Measurements from ENCODE around the gene CTAGE15. TPM values are rescaled to one million over a fixed set of nuclear protein-coding genes. Genes with fewer than 3 reads are reported as not detected.
"Not testable (repeated sequence)": the region's sequence is repeated elsewhere in the genome, so short reads cannot be mapped to it uniquely, and the experiment has no call there.

CTAGE15 gene
- total and polyA plus RNA-seq, 10 of the 15 experiments (the other 5 are each of a cell fraction or from before 2014, with no cell fraction given) = 0.05 to 0.80 (median 0.45) TPM; not detected in 1

- H3K4me2 ChIP-seq (ENCODE audit: control insufficient read depth, insufficient read depth); H3K9ac ChIP-seq (ENCODE audit: control insufficient read depth, insufficient read depth, low read length); CTCF ChIA-PET; FAIRE-seq; H3K9me3 ChIP-seq (replicated peaks; ENCODE audit: control insufficient read depth, insufficient read depth, low read length); H3K4me1 ChIP-seq (ENCODE audit: control insufficient read depth, insufficient read depth, low read length); H3K27ac ChIP-seq (ENCODE audit: control insufficient read depth, insufficient read depth); intact Hi-C loops (cut with micrococcal nuclease; ENCODE audit: unreplicated experiment); BruUV-seq (replicated peaks); H3K4me3 ChIP-seq; H3K27me3 ChIP-seq (replicated peaks in 1 of 2; ENCODE audit: control insufficient read depth in 2 of 2, insufficient read depth in 2 of 2, low read length in 1 of 2); H4K20me1 ChIP-seq (ENCODE audit: control insufficient read depth, insufficient read depth); H2AFZ ChIP-seq (ENCODE audit: control insufficient read depth, low read depth, low read length); SMC1A ChIA-PET (ENCODE audit: uncharacterized antibody, unreplicated experiment); DNase-seq (ENCODE audit: low read depth, low spot score); RAD21 ChIA-PET (ENCODE audit: unreplicated experiment); H3K79me2 ChIP-seq (ENCODE audit: control insufficient read depth, insufficient read depth, low read length); POLR2A ChIA-PET; H3K36me3 ChIP-seq (ENCODE audit: control insufficient read depth in 2 of 2, insufficient read depth in 2 of 2, low read length in 1 of 2); in situ Hi-C loops (cut with MboI): not testable (repeated sequence)
- peak; percentile 58 for ATAC-seq
- no CpG with 5 or more reads among the region's 16 CpGs for WGBS (ENCODE audit: insufficient coverage, insufficient replicate concordance, low lambda C conversion rate, missing lambda C conversion rate)
These were observed 49.6 kb downstream of the CTAGE15 start for GRCh38 chr7:143621175-143621574.

DNA sequence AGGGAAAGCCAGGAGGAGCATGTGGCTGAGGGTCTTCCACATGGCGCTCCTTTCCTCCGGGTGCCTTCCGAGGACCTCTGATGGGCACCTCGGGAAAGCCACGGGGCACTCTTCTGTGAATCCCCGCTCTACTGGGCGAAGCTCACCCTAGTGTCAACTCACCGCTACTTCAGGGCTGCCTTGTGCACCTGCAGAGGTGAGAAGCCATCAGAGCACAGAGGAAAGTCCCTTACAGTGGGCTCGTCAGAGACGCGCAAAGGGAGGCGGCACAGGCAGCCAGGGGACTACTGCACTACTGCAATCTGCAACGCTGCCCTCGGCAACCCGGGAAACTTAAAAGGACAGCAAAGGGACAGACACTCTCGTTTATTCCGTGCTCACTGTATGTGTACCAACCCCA is 50.5 kb downstream of the CTAGE15 start:
- DNase-seq (ENCODE audit: low read depth, low spot score); H3K9me3 ChIP-seq (replicated peaks; ENCODE audit: control insufficient read depth, insufficient read depth, low read length); H3K9ac ChIP-seq (ENCODE audit: control insufficient read depth, insufficient read depth, low read length); H3K36me3 ChIP-seq (ENCODE audit: control insufficient read depth in 2 of 2, insufficient read depth in 2 of 2, low read length in 1 of 2); POLR2A ChIA-PET; H3K4me1 ChIP-seq (ENCODE audit: control insufficient read depth, insufficient read depth, low read length); intact Hi-C loops (cut with micrococcal nuclease; ENCODE audit: unreplicated experiment); H3K4me2 ChIP-seq (ENCODE audit: control insufficient read depth, insufficient read depth); CTCF ChIA-PET; H3K4me3 ChIP-seq; RAD21 ChIA-PET (ENCODE audit: unreplicated experiment); in situ Hi-C loops (cut with MboI); H2AFZ ChIP-seq (ENCODE audit: control insufficient read depth, low read depth, low read length); SMC1A ChIA-PET (ENCODE audit: uncharacterized antibody, unreplicated experiment); FAIRE-seq; H3K27ac ChIP-seq (ENCODE audit: control insufficient read depth, insufficient read depth); H3K79me2 ChIP-seq (ENCODE audit: control insufficient read depth, insufficient read depth, low read length); H3K27me3 ChIP-seq (replicated peaks in 1 of 2; ENCODE audit: control insufficient read depth in 2 of 2, insufficient read depth in 2 of 2, low read length in 1 of 2); H4K20me1 ChIP-seq (ENCODE audit: control insufficient read depth, insufficient read depth); BruUV-seq (replicated peaks): not testable (repeated sequence)
- WGBS (ENCODE audit: insufficient coverage, insufficient replicate concordance, low lambda C conversion rate, missing lambda C conversion rate) = no CpG with 5 or more reads among the region's 17 CpGs
- peak; percentile 51 for ATAC-seq

Small RNA genes lying within 50 kb of the gene (small RNA-seq; reads per million reads assigned to genes)
- gene AC073264.2 (not detected), gene RNU6-162P (not detected)

Other genes with a start within 250 kb of the CTAGE15 start
- not detected in 2 replicates for gene FAM131B, start 209.1 kb upstream of the CTAGE15 start, total RNA-seq (2014; rRNA removed)
- not detected in 2 replicates for gene FAM131B, start 209.1 kb upstream of the CTAGE15 start, total RNA-seq (2014; rRNA removed; fragmentation: Illumina TruSeq; extraction: Trizol)
- gene FAM131B, start 209.1 kb upstream of the CTAGE15 start, total RNA-seq (2021) = 0.05 and 0.13 TPM in 2 replicates
- 0.03 TPM in 1 of 2 replicates, not detected in the other for gene FAM131B, start 209.1 kb upstream of the CTAGE15 start, polyA plus RNA-seq (2011; rRNA removed)
- not detected in 2 replicates for gene FAM131B, start 209.1 kb upstream of the CTAGE15 start, polyA plus RNA-seq (2014; fragmentation: Illumina TruSeq; extraction: Trizol)
- gene FAM131B, start 209.1 kb upstream of the CTAGE15 start, polyA plus RNA-seq (2014; fragmentation: Nextera tagmentation; extraction: Ambion mirVana) = not detected
- not detected in 2 replicates for gene FAM131B, start 209.1 kb upstream of the CTAGE15 start, polyA plus RNA-seq (2014; rRNA removed)
- not detected for gene FAM131B, start 209.1 kb upstream of the CTAGE15 start, polyA plus RNA-seq (2016; fragmentation: Nextera tagmentation; extraction: Ambion mirVana)
- gene ZYX, start 190.5 kb upstream of the CTAGE15 start, total RNA-seq (2014; rRNA removed) = 16.5 and 23.2 TPM in 2 replicates
- 11.8 and 16.6 TPM in 2 replicates for gene ZYX, start 190.5 kb upstream of the CTAGE15 start, total RNA-seq (2014; rRNA removed; fragmentation: Illumina TruSeq; extraction: Trizol)
- 90.5 and 100 TPM in 2 replicates for gene ZYX, start 190.5 kb upstream of the CTAGE15 start, total RNA-seq (2021)
- gene ZYX, start 190.5 kb upstream of the CTAGE15 start, polyA plus RNA-seq (2011; rRNA removed) = 2.4 and 4.5 TPM in 2 replicates
- gene ZYX, start 190.5 kb upstream of the CTAGE15 start, polyA plus RNA-seq (2014; fragmentation: Illumina TruSeq; extraction: Trizol) = 28.2 and 44.0 TPM in 2 replicates
- 1 to 10 TPM; 2.1 to 4.0 TPM for gene ZYX, start 190.5 kb upstream of the CTAGE15 start, polyA plus RNA-seq (2014; fragmentation: Nextera tagmentation; extraction: Ambion mirVana)
- gene ZYX, start 190.5 kb upstream of the CTAGE15 start, polyA plus RNA-seq (2014; rRNA removed) = 32.0 and 47.3 TPM in 2 replicates
- gene ZYX, start 190.5 kb upstream of the CTAGE15 start, polyA plus RNA-seq (2016; fragmentation: Nextera tagmentation; extraction: Ambion mirVana) = 10 to 100 TPM; 66.5 to 82.3 TPM
- not detected in 2 replicates for gene EPHA1, start 162.9 kb upstream of the CTAGE15 start, total RNA-seq (2014; rRNA removed)
- gene EPHA1, start 162.9 kb upstream of the CTAGE15 start, total RNA-seq (2014; rRNA removed; fragmentation: Illumina TruSeq; extraction: Trizol) = not detected in 2 replicates
- 0.21 and 0.29 TPM in 2 replicates for gene EPHA1, start 162.9 kb upstream of the CTAGE15 start, total RNA-seq (2021)
- 0.11 and 0.13 TPM in 2 replicates for gene EPHA1, start 162.9 kb upstream of the CTAGE15 start, polyA plus RNA-seq (2011; rRNA removed)
- gene EPHA1, start 162.9 kb upstream of the CTAGE15 start, polyA plus RNA-seq (2014; fragmentation: Illumina TruSeq; extraction: Trizol) = not detected in 2 replicates
- gene EPHA1, start 162.9 kb upstream of the CTAGE15 start, polyA plus RNA-seq (2014; fragmentation: Nextera tagmentation; extraction: Ambion mirVana) = not detected
- gene EPHA1, start 162.9 kb upstream of the CTAGE15 start, polyA plus RNA-seq (2014; rRNA removed) = not detected in 2 replicates
- under 1 TPM; 0.28 to 0.35 TPM for gene EPHA1, start 162.9 kb upstream of the CTAGE15 start, polyA plus RNA-seq (2016; fragmentation: Nextera tagmentation; extraction: Ambion mirVana)
- gene TAS2R60, start 128.3 kb upstream of the CTAGE15 start, total RNA-seq (2014; rRNA removed) = not detected in 2 replicates
- gene TAS2R60, start 128.3 kb upstream of the CTAGE15 start, total RNA-seq (2014; rRNA removed; fragmentation: Illumina TruSeq; extraction: Trizol) = not detected in 2 replicates
- gene TAS2R60, start 128.3 kb upstream of the CTAGE15 start, total RNA-seq (2021) = not detected in 2 replicates
- gene TAS2R60, start 128.3 kb upstream of the CTAGE15 start, polyA plus RNA-seq (2011; rRNA removed) = not detected in 2 replicates
- gene TAS2R60, start 128.3 kb upstream of the CTAGE15 start, polyA plus RNA-seq (2014; fragmentation: Illumina TruSeq; extraction: Trizol) = not detected in 2 replicates
- not detected for gene TAS2R60, start 128.3 kb upstream of the CTAGE15 start, polyA plus RNA-seq (2014; fragmentation: Nextera tagmentation; extraction: Ambion mirVana)
- gene TAS2R60, start 128.3 kb upstream of the CTAGE15 start, polyA plus RNA-seq (2014; rRNA removed) = not detected in 2 replicates
- not detected for gene TAS2R60, start 128.3 kb upstream of the CTAGE15 start, polyA plus RNA-seq (2016; fragmentation: Nextera tagmentation; extraction: Ambion mirVana)
- gene TAS2R41, start 93.9 kb upstream of the CTAGE15 start, total RNA-seq (2014; rRNA removed) = not detected in 2 replicates
- gene TAS2R41, start 93.9 kb upstream of the CTAGE15 start, total RNA-seq (2014; rRNA removed; fragmentation: Illumina TruSeq; extraction: Trizol) = not detected in 2 replicates
- not detected in 2 replicates for gene TAS2R41, start 93.9 kb upstream of the CTAGE15 start, total RNA-seq (2021)
- not detected in 2 replicates for gene TAS2R41, start 93.9 kb upstream of the CTAGE15 start, polyA plus RNA-seq (2011; rRNA removed)
- not detected in 2 replicates for gene TAS2R41, start 93.9 kb upstream of the CTAGE15 start, polyA plus RNA-seq (2014; fragmentation: Illumina TruSeq; extraction: Trizol)
- gene TAS2R41, start 93.9 kb upstream of the CTAGE15 start, polyA plus RNA-seq (2014; fragmentation: Nextera tagmentation; extraction: Ambion mirVana) = not detected
- gene TAS2R41, start 93.9 kb upstream of the CTAGE15 start, polyA plus RNA-seq (2014; rRNA removed) = not detected in 2 replicates
- gene TAS2R41, start 93.9 kb upstream of the CTAGE15 start, polyA plus RNA-seq (2016; fragmentation: Nextera tagmentation; extraction: Ambion mirVana) = not detected
- gene TCAF2, start 49.2 kb downstream of the CTAGE15 start, total RNA-seq (2014; rRNA removed) = 2.7 and 3.2 TPM in 2 replicates
- gene TCAF2, start 49.2 kb downstream of the CTAGE15 start, total RNA-seq (2014; rRNA removed; fragmentation: Illumina TruSeq; extraction: Trizol) = 1.3 and 1.8 TPM in 2 replicates
- 2.7 and 3.0 TPM in 2 replicates for gene TCAF2, start 49.2 kb downstream of the CTAGE15 start, total RNA-seq (2021)
- gene TCAF2, start 49.2 kb downstream of the CTAGE15 start, polyA plus RNA-seq (2011; rRNA removed) = 14.1 and 15.5 TPM in 2 replicates
- gene TCAF2, start 49.2 kb downstream of the CTAGE15 start, polyA plus RNA-seq (2014; fragmentation: Illumina TruSeq; extraction: Trizol) = 2.1 and 2.3 TPM in 2 replicates
- gene TCAF2, start 49.2 kb downstream of the CTAGE15 start, polyA plus RNA-seq (2014; fragmentation: Nextera tagmentation; extraction: Ambion mirVana) = under 1 TPM; 0.55 to 0.56 TPM
- gene TCAF2, start 49.2 kb downstream of the CTAGE15 start, polyA plus RNA-seq (2014; rRNA removed) = 1.8 and 2.2 TPM in 2 replicates
- 1 to 10 TPM; 2.8 to 3.2 TPM for gene TCAF2, start 49.2 kb downstream of the CTAGE15 start, polyA plus RNA-seq (2016; fragmentation: Nextera tagmentation; extraction: Ambion mirVana)
- not detected in 2 replicates for gene CTAGE6, start 185.9 kb downstream of the CTAGE15 start, total RNA-seq (2014; rRNA removed)
- gene CTAGE6, start 185.9 kb downstream of the CTAGE15 start, total RNA-seq (2014; rRNA removed; fragmentation: Illumina TruSeq; extraction: Trizol) = not detected in 2 replicates
- gene CTAGE6, start 185.9 kb downstream of the CTAGE15 start, total RNA-seq (2021) = not detected in 2 replicates
- 0.12 and 0.26 TPM in 2 replicates for gene CTAGE6, start 185.9 kb downstream of the CTAGE15 start, polyA plus RNA-seq (2011; rRNA removed)
- gene CTAGE6, start 185.9 kb downstream of the CTAGE15 start, polyA plus RNA-seq (2014; fragmentation: Illumina TruSeq; extraction: Trizol) = not detected in 2 replicates
- not detected for gene CTAGE6, start 185.9 kb downstream of the CTAGE15 start, polyA plus RNA-seq (2014; fragmentation: Nextera tagmentation; extraction: Ambion mirVana)
- not detected in 2 replicates for gene CTAGE6, start 185.9 kb downstream of the CTAGE15 start, polyA plus RNA-seq (2014; rRNA removed)
- not detected for gene CTAGE6, start 185.9 kb downstream of the CTAGE15 start, polyA plus RNA-seq (2016; fragmentation: Nextera tagmentation; extraction: Ambion mirVana)